ENCODE measurements around the gene ADAMTS15. TPM values are rescaled to one million over a fixed set of nuclear protein-coding genes. Genes with fewer than 3 reads are reported as not detected.

The ADAMTS15 gene
- total RNA-seq, 4 donors from 2014 or later: 1.6 to 8.2 (median 2.4) TPM

GRCh38 chr11:130428316-130429119, 19.9 kb upstream of the ADAMTS15 start, which contains the start of gene ADAMTS8:
TSS of gene ADAMTS8 (minus strand) at chr11:130428609. CDS start at chr11:130428286, 323 bp downstream.
- Histone ChIP-seq H3K27me3 (peaks cover 51% of the 10 kb centered on the region), H3K4me3 (peak within 1 kb of the TSS; percentile 31 to 57 (median 44)), H3K36me3 (no peaks in the 10 kb centered on the region), H3K4me1 (peaks cover 0 to 16% (median 5%) of the 10 kb centered on the region in 4 donors), H3K9me3 (no peaks in the 10 kb centered on the region), H3K27ac (peak within 1 kb of the TSS in 3 of 4 donors; percentile 55 to 72 (median 61))
- TF ChIP-seq POLR2AphosphoS5 (IDR thresholded peaks at IDR 0.05): no peak
- in situ Hi-C loops (cut with MboI; ENCODE audit: low pct_ligation_motif_present in 1 of 4, low pct_unique_long_range_greater_than_20kb in 1 of 4, low sequenced_read_pairs in 3 of 4) (loop anchor here in 3 of 4 donors (5.0 to 25.0 kb wide), 3 partner anchors 214 to 434 kb away; no protein-coding TSS in a partner anchor), intact Hi-C loops (cut with DNase I; ENCODE audit: low total_unique reads) (loop anchor here (2.0 to 5.0 kb wide), 2 partner anchors 38 to 216 kb away; no protein-coding TSS in a partner anchor)
- no peak for DNase-seq
- WGBS, 2 donors (ENCODE audit: low coverage in 1 of 2): 10% methylated on average over 43 of the region's 64 CpGs; no CpG with 5 or more reads in 1 of the 2 donors

GRCh38 chr11:130429120-130429681, 19.2 kb upstream of the ADAMTS15 start:
- in situ Hi-C loops (cut with MboI; ENCODE audit: low pct_ligation_motif_present in 1 of 4, low pct_unique_long_range_greater_than_20kb in 1 of 4, low sequenced_read_pairs in 3 of 4) (loop anchor here in 3 of 4 donors (5.0 to 25.0 kb wide), 3 partner anchors 214 to 433 kb away; no protein-coding TSS in a partner anchor), intact Hi-C loops (cut with DNase I; ENCODE audit: low total_unique reads) (loop anchor here (2.0 to 5.0 kb wide), 2 partner anchors 38 to 217 kb away; no protein-coding TSS in a partner anchor)
- 79% methylated on average over 2 of the region's 2 CpGs; no CpG with 5 or more reads in 1 of the 2 donors for WGBS, 2 donors (ENCODE audit: low coverage in 1 of 2)
- Histone ChIP-seq H3K4me3 (no peak overlapping the region), H3K27ac (peak overlapping the region in 1 of 4 donors; percentile 55), H3K9me3 (no peaks in the 10 kb centered on the region), H3K36me3 (no peaks in the 10 kb centered on the region), H3K27me3 (peaks cover 51% of the 10 kb centered on the region), H3K4me1 (peaks cover 0 to 16% (median 5%) of the 10 kb centered on the region in 4 donors)
- TF ChIP-seq EP300 (IDR thresholded peaks at IDR 0.05; ENCODE audit: low read depth) (no peak), POLR2A (IDR thresholded peaks at IDR 0.05) (no peak), POLR2AphosphoS5 (IDR thresholded peaks at IDR 0.05) (no peak)
- TF ChIP-seq, protein P1, sequence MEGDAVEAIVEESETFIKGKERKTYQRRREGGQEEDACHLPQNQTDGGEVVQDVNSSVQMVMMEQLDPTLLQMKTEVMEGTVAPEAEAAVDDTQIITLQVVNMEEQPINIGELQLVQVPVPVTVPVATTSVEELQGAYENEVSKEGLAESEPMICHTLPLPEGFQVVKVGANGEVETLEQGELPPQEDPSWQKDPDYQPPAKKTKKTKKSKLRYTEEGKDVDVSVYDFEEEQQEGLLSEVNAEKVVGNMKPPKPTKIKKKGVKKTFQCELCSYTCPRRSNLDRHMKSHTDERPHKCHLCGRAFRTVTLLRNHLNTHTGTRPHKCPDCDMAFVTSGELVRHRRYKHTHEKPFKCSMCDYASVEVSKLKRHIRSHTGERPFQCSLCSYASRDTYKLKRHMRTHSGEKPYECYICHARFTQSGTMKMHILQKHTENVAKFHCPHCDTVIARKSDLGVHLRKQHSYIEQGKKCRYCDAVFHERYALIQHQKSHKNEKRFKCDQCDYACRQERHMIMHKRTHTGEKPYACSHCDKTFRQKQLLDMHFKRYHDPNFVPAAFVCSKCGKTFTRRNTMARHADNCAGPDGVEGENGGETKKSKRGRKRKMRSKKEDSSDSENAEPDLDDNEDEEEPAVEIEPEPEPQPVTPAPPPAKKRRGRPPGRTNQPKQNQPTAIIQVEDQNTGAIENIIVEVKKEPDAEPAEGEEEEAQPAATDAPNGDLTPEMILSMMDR (IDR thresholded peaks at IDR 0.05): no peak
- DNase-seq: no peak

DNA sequence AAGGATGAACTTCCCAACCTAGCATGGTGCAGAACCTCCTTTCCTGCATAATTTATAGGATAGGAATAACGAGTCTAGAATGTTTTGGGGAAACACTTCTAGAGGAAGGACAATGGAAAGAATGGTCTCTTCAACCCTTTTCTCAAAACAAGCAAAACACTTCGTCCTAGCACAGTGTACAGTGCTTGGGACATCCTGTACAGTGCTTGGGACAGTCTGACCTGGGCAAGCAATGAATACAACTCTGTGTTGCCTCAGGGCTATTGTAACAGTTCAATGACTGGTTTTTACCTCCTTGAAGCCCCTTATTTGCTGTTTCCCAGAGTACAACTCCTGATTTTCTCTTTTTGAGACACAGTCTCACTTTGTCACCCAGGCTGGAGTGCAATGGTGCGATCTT, 18.5 kb upstream of the ADAMTS15 start:
- 30 to 57% methylated on average over 2 to 3 of the region's 3 CpGs for WGBS, 2 donors (ENCODE audit: low coverage in 1 of 2)
- Histone ChIP-seq H3K36me3 (no peaks in the 10 kb centered on the region), H3K4me3 (no peak overlapping the region), H3K4me1 (peaks cover 0 to 16% (median 5%) of the 10 kb centered on the region in 4 donors), H3K27ac (no peak overlapping the region), H3K27me3 (peaks cover 51% of the 10 kb centered on the region), H3K9me3 (no peaks in the 10 kb centered on the region)
- in situ Hi-C loops (cut with MboI; ENCODE audit: low pct_ligation_motif_present in 1 of 4, low pct_unique_long_range_greater_than_20kb in 1 of 4, low sequenced_read_pairs in 3 of 4): loop anchor here (5.0 to 25.0 kb wide), 4 partner anchors 215 to 435 kb away; no protein-coding TSS in a partner anchor
- DNase-seq: no peak
- intact Hi-C loops (cut with DNase I; ENCODE audit: low total_unique reads): loop anchor here (2.0 to 10.0 kb wide), 4 partner anchors 39 to 462 kb away; no protein-coding TSS in a partner anchor
- no peak for TF ChIP-seq POLR2A (IDR thresholded peaks at IDR 0.05)
- TF ChIP-seq, protein P1 (IDR thresholded peaks at IDR 0.05): no peak
- no peak for TF ChIP-seq EP300 (IDR thresholded peaks at IDR 0.05; ENCODE audit: low read depth)
- no peak for TF ChIP-seq POLR2AphosphoS5 (IDR thresholded peaks at IDR 0.05)

GRCh38 chr11:130431331-130431773, 17.1 kb upstream of the ADAMTS15 start:
- Histone ChIP-seq H3K27me3 (peaks cover 43% of the 10 kb centered on the region), H3K4me3 (no peak overlapping the region), H3K9me3 (no peaks in the 10 kb centered on the region), H3K36me3 (no peaks in the 10 kb centered on the region), H3K4me1 (peaks cover 5 to 24% (median 13%) of the 10 kb centered on the region in 4 donors), H3K27ac (no peak overlapping the region)
- peak; percentile 80 for DNase-seq
- WGBS, 2 donors (ENCODE audit: low coverage in 1 of 2): 12 to 13% methylated on average over 4 to 10 of the region's 10 CpGs
- in situ Hi-C loops (cut with MboI; ENCODE audit: low pct_ligation_motif_present in 1 of 4, low pct_unique_long_range_greater_than_20kb in 1 of 4, low sequenced_read_pairs in 3 of 4) (loop anchor here in 2 of 4 donors (10.0 to 25.0 kb wide), 2 partner anchors 231 to 433 kb away; no protein-coding TSS in a partner anchor), intact Hi-C loops (cut with DNase I; ENCODE audit: low total_unique reads) (loop anchor here (5.0 to 10.0 kb wide), 2 partner anchors 193 to 461 kb away; no protein-coding TSS in a partner anchor)
- TF ChIP-seq POLR2AphosphoS5 (IDR thresholded peaks at IDR 0.05): no peak
- TF ChIP-seq, protein P1 (IDR thresholded peaks at IDR 0.05): peak; percentile 64 to 80 (median 69)
